HepG2 (cell line): ENCODE data around the gene DDX20. TPM values are rescaled to one million over a fixed set of nuclear protein-coding genes. Genes with fewer than 3 reads are reported as not detected.

Source experiments
- ATAC-seq: fragments of 200-7000 bp; cut with Tn5 transposase; 3 replicates; pipeline ENCODE4 v1.9.1; 2020; ENCODE audit warnings: mild to moderate bottlenecking, moderate library complexity
- BruUV-seq: library from RNA; stranded (reverse); fragments of 400-500 nt; replicated peaks from 2 replicates; lab custom pipeline; 2021; lab: Mats Ljungman, UMichigan
- CTCF ChIA-PET: fragments of 300-600 bp; formaldehyde crosslinking; extraction: SDS; loops from one replicate; lab custom pipeline; 2021; ENCODE audit warnings: low total read pairs, inconsistent platforms, low intra/inter-chr PET ratio; lab: Yijun Ruan, JAX
- POLR2A ChIA-PET: fragments of 350-600 bp; sonication (Branson Sonifier 250); formaldehyde crosslinking; loops from one replicate; lab custom pipeline; 2020; ENCODE audit warnings: antibody characterized with exemption, inconsistent platforms; lab: Yijun Ruan, JAX
- DNase-seq: peaks from one replicate; pipeline ENCODE4 v3.0.0-alpha.2; 2015; ENCODE audit warnings: low spot score
- FAIRE-seq: peaks from 3 replicates; lab custom pipeline; 2011; peaks lifted over from hg19 to GRCh38; lab: Jason Lieb, UNC
- H2AFZ ChIP-seq: one replicate; pipeline ENCODE4 v1.6.1; 2011; ENCODE audit warnings: low read length, inconsistent platforms
- H3K27ac ChIP-seq: fragments of 300-600 bp; 3 replicates; pipeline ENCODE4 v1.8.0; 2011; ENCODE audit warnings: mixed run types, mild to moderate bottlenecking, mixed read lengths, low read length, inconsistent platforms; ENCODE audit not compliant: insufficient read depth; ENCODE audit errors: extremely low read length
- H3K27me3 ChIP-seq, 2 experiments: fragments of 200-600 bp in 1 of 2; 2 replicates in 1 of 2; 3 replicates in 1 of 2; pipeline versions ENCODE4 v1.6.0 to v1.8.0; 2011; ENCODE audit warnings: low read length in 2 of 2, mild to moderate bottlenecking in 2 of 2, moderate library complexity in 2 of 2, inconsistent platforms in 1 of 2; ENCODE audit not compliant: insufficient read depth in 2 of 2, control insufficient read depth in 1 of 2
- H3K36me3 ChIP-seq, 2 experiments: fragments of 200-600 bp in 1 of 2; replicated peaks in 1 of 2; 2 replicates in 1 of 2; 3 replicates in 1 of 2; pipeline versions ENCODE4 v1.5.1 to v1.8.0; 2011; ENCODE audit warnings: low read length in 2 of 2, inconsistent platforms in 1 of 2; ENCODE audit not compliant: insufficient read depth in 2 of 2, control insufficient read depth in 1 of 2
- H3K4me1 ChIP-seq: 2 replicates; pipeline ENCODE4 v1.5.1; 2012; ENCODE audit warnings: low read length, inconsistent platforms; ENCODE audit not compliant: insufficient read depth
- H3K4me2 ChIP-seq: 2 replicates; pipeline ENCODE4 v1.6.0; 2011; ENCODE audit warnings: low read depth, low read length, inconsistent platforms
- H3K4me3 ChIP-seq, 3 experiments: fragments of 200-600 bp in 1 of 3; sonication (generic), shearing (Covaris generic) in 1 of 3; replicated peaks in 1 of 3; 2 replicates each; pipeline ENCODE4 v1.5.1; 2011 to 2016; ENCODE audit warnings: low read length in 3 of 3, inconsistent platforms in 2 of 3, low read depth in 2 of 3, mild to moderate bottlenecking in 2 of 3, control low read depth in 1 of 3, mixed read lengths in 1 of 3; ENCODE audit not compliant: insufficient read depth in 1 of 3
- H3K79me2 ChIP-seq: one replicate; pipeline ENCODE4 v1.6.1; 2011; ENCODE audit warnings: low read length, inconsistent platforms; ENCODE audit not compliant: insufficient read depth
- H3K9ac ChIP-seq: 2 replicates; pipeline ENCODE4 v1.6.0; 2011; ENCODE audit warnings: mild to moderate bottlenecking, low read depth, low read length, inconsistent platforms; ENCODE audit not compliant: insufficient read depth
- H3K9me3 ChIP-seq: 2 replicates; pipeline ENCODE4 v1.5.1; 2012; ENCODE audit warnings: mild to moderate bottlenecking, low read length
- H4K20me1 ChIP-seq: 2 replicates; pipeline ENCODE4 v1.6.0; 2011; ENCODE audit warnings: inconsistent platforms, mild to moderate bottlenecking, low read length, moderate library complexity; ENCODE audit not compliant: insufficient read depth
- ATF2 ChIP-seq: sonication (generic); formaldehyde crosslinking; IDR thresholded peaks from 2 replicates; pipeline ENCODE4 v1.4.0; 2020; ENCODE audit warnings: missing genetic modification reagents
- KMT2A ChIP-seq: sonication (generic); formaldehyde crosslinking; IDR thresholded peaks from 2 replicates; pipeline ENCODE4 v1.4.0; 2020; ENCODE audit warnings: missing genetic modification reagents
- MTF1 ChIP-seq: sonication (generic); formaldehyde crosslinking; IDR thresholded peaks from 2 replicates; pipeline ENCODE4 v1.5.0; 2020; ENCODE audit warnings: missing genetic modification reagents
- REL ChIP-seq: sonication (generic); formaldehyde crosslinking; conservative IDR thresholded peaks from 2 replicates; pipeline ENCODE4 v1.8.0; 2022; ENCODE audit warnings: mild to moderate bottlenecking, missing genetic modification reagents, moderate library complexity
- SIN3B ChIP-seq: fragments of 150-350 bp; IDR thresholded peaks from 2 replicates; pipeline ENCODE4 v1.6.1; 2014; ENCODE audit warnings: low read length
- SNAPC4 ChIP-seq: sonication (generic); formaldehyde crosslinking; IDR thresholded peaks from 2 replicates; pipeline ENCODE4 v1.4.0; 2020; ENCODE audit warnings: mild to moderate bottlenecking, missing genetic modification reagents
- SRF ChIP-seq: IDR thresholded peaks from 2 replicates; pipeline ENCODE4 v1.6.1; 2011; ENCODE audit warnings: mild to moderate bottlenecking, low read depth, low read length, moderate library complexity
- ZFP91 ChIP-seq: sonication (generic); formaldehyde crosslinking; IDR thresholded peaks from 2 replicates; pipeline ENCODE4 v1.9.0; 2022; ENCODE audit warnings: missing genetic modification reagents, mild to moderate bottlenecking, borderline replicate concordance
- ZNF326 ChIP-seq: sonication (generic); formaldehyde crosslinking; IDR thresholded peaks from 2 replicates; pipeline ENCODE4 v1.4.0; 2020; ENCODE audit warnings: missing genetic modification reagents, borderline replicate concordance
- ZNF580 ChIP-seq: IDR thresholded peaks from 2 replicates; pipeline ENCODE4 v1.6.1; 2016; ENCODE audit warnings: low read depth, borderline replicate concordance
- ZNF709 ChIP-seq: sonication (generic); formaldehyde crosslinking; IDR thresholded peaks from 2 replicates; pipeline ENCODE4 v1.5.0; 2020; ENCODE audit warnings: mild to moderate bottlenecking, missing genetic modification reagents
- ZSCAN30 ChIP-seq: sonication (generic); formaldehyde crosslinking; IDR thresholded peaks from 2 replicates; pipeline ENCODE4 v1.5.0; 2020; ENCODE audit warnings: mild to moderate bottlenecking, missing genetic modification reagents
- WGBS: methylation state at CpG from one replicate; pipeline ENCODE4 v1.1.6; 2017; ENCODE audit warnings: low lambda C conversion rate; 5-methylcytosine and 5-hydroxymethylcytosine counted together
- in situ Hi-C: cut with HindIII; loops from 2 replicates; pipeline ENCODE4 v1.10.0; 2017; ENCODE audit warnings: low pct_unique_long_range_greater_than_20kb; ENCODE audit not compliant: extremely low pct_ligation_motif_present
- intact Hi-C: fragments of 100-400 bp; cut with micrococcal nuclease; formaldehyde crosslinking; loops from one replicate; pipeline ENCODE4 v1.10.0; 2022; ENCODE audit not compliant: unreplicated experiment
- polyA plus RNA-seq, 8 experiments: library from polyadenylated mRNA; depleted of rRNA in 3 of 8; stranded (reverse) in 7 of 8; unstranded in 1 of 8; fragments of >200 nt; fragmentation: Illumina TruSeq in 4 of 8; extraction: Trizol in 4 of 8; gene quantifications; 2 replicates each; pipeline versions ENCODE4 v1.2.1 to v1.2.3, GENCODE V29; 2011 to 2016; ENCODE audit warnings: low read depth in 4 of 8, missing spikeins in 1 of 8, mixed read lengths in 1 of 8; ENCODE audit not compliant: insufficient read depth in 1 of 8
- total RNA-seq, 5 experiments: library from RNA; depleted of rRNA; stranded (reverse); fragments of >200 nt; fragmentation: Illumina TruSeq; extraction: Trizol; gene quantifications; 2 replicates each; pipeline ENCODE4 v1.2.3, GENCODE V29; 2016; ENCODE audit warnings: low read depth in 1 of 5
- TF ChIP-seq, protein P1 (sequence below): sonication (generic); formaldehyde crosslinking; IDR thresholded peaks from 2 replicates; pipeline ENCODE4 v1.5.0; 2020; ENCODE audit warnings: mild to moderate bottlenecking, missing genetic modification reagents

DDX20 gene
- total and polyA plus RNA-seq, 2 of the 13 experiments (the other 11 are each of a cell fraction or from before 2014, with no cell fraction given): 4.0 to 14.3 TPM

DNA sequence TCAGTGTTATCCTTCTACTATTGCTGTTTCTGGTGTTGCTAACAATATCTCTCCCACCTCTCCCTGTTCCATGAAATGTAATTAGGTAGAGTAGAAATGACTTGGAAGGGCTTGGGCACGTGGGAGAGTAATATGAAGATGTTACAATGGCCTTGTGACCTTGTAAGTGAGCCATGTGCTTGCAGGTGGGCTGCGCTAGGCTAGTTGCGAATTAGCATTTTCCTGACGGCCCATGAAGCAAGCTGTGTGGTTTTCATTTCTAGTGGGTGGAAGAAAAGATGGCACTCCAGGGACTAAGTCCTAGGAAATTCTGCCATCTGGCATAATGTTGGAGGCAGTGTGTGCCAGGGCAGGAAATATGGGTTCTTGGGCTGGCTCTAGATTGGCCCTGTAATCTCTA is 7.8 kb upstream of the DDX20 start (continued):
- no peak for TF ChIP-seq ZFP91 (CRISPR knock-in tag)
- TF ChIP-seq ZNF709 (CRISPR knock-in tag): no peak
- TF ChIP-seq ZSCAN30: no peak
- TF ChIP-seq ZNF326 (CRISPR knock-in tag): no peak

GRCh38 chr1:111749628-111750027 is 6.1 kb upstream of the DDX20 start:
- FAIRE-seq (no peak), DNase-seq (no peak), ATAC-seq (no peak)
- CTCF ChIA-PET: no interaction called here
- WGBS: 61% methylated on average over 3 of the region's 3 CpGs
- Histone ChIP-seq H3K27me3 (no peaks in the 10 kb centered on the region), H3K4me1 (peaks cover 29% of the 10 kb centered on the region), H3K9ac (no peak overlapping the region), H3K79me2 (no peaks in the 10 kb centered on the region), H3K36me3 (no peaks in the 10 kb centered on the region), H3K9me3 (no peaks in the 10 kb centered on the region), H3K4me3 (no peak overlapping the region), H3K4me2 (no peak overlapping the region), H4K20me1 (no peaks in the 10 kb centered on the region; the same call in 1 of the 2 replicates), H2AFZ (no peak overlapping the region), H3K27ac (no peak overlapping the region)
- in situ Hi-C loops: no loop called here
- intact Hi-C loops: no loop called here
- no TSS peak for BruUV-seq
- POLR2A ChIA-PET: no interaction called here
- TF ChIP-seq REL (CRISPR knock-in tag) (no peak), ZNF709 (CRISPR knock-in tag) (no peak), MTF1 (CRISPR knock-in tag) (no peak), KMT2A (CRISPR knock-in tag) (no peak), SIN3B (no peak), ATF2 (CRISPR knock-in tag) (no peak), ZNF580 (CRISPR knock-in tag) (no peak), SRF (no peak), SNAPC4 (CRISPR knock-in tag) (no peak)
- TF ChIP-seq, protein P1, sequence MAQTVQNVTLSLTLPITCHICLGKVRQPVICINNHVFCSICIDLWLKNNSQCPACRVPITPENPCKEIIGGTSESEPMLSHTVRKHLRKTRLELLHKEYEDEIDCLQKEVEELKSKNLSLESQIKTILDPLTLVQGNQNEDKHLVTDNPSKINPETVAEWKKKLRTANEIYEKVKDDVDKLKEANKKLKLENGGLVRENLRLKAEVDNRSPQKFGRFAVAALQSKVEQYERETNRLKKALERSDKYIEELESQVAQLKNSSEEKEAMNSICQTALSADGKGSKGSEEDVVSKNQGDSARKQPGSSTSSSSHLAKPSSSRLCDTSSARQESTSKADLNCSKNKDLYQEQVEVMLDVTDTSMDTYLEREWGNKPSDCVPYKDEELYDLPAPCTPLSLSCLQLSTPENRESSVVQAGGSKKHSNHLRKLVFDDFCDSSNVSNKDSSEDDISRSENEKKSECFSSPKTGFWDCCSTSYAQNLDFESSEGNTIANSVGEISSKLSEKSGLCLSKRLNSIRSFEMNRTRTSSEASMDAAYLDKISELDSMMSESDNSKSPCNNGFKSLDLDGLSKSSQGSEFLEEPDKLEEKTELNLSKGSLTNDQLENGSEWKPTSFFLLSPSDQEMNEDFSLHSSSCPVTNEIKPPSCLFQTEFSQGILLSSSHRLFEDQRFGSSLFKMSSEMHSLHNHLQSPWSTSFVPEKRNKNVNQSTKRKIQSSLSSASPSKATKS: no peak
